Subcutaneous abdominal adipose tissue (tissue), 5 donors: ENCODE results near the gene SH3GL2.

Experiments
- H3K27ac ChIP-seq: one replicate; pipeline ENCODE4 v1.7.0; 2013; ENCODE audit warnings: low read depth, mild to moderate bottlenecking, inconsistent platforms, low read length, moderate library complexity
- H3K27me3 ChIP-seq, 5 donors: one replicate each; pipeline ENCODE4 v1.7.0; 2013; ENCODE audit warnings: low read length in 5 of 5, inconsistent platforms in 1 of 5; ENCODE audit not compliant: control insufficient read depth in 5 of 5, insufficient read depth in 4 of 5
- H3K36me3 ChIP-seq, 5 donors: one replicate each; pipeline ENCODE4 v1.7.0; 2013; ENCODE audit warnings: low read length in 5 of 5; ENCODE audit not compliant: control insufficient read depth in 5 of 5, insufficient read depth in 5 of 5
- H3K4me1 ChIP-seq, 5 donors: one replicate each; pipeline ENCODE4 v1.7.0; 2013; ENCODE audit warnings: low read length in 5 of 5, mild to moderate bottlenecking in 3 of 5, moderate library complexity in 1 of 5; ENCODE audit not compliant: control insufficient read depth in 5 of 5, insufficient read depth in 5 of 5
- H3K4me3 ChIP-seq, 5 donors: one replicate each; pipeline ENCODE4 v1.7.0; 2013; ENCODE audit warnings: low read length in 5 of 5, low read depth in 1 of 5
- H3K9ac ChIP-seq, 5 donors: one replicate each; pipeline ENCODE4 v1.7.0; 2013; ENCODE audit warnings: low read length in 5 of 5, mild to moderate bottlenecking in 4 of 5, moderate library complexity in 3 of 5
- H3K9me3 ChIP-seq, 5 donors: one replicate each; pipeline ENCODE4 v1.7.0; 2013; ENCODE audit warnings: low read length in 5 of 5; ENCODE audit not compliant: control insufficient read depth in 5 of 5
- donor health status: healthy.
- donor health status: healthy.
- donor health status: healthy.
- donor health status: healthy.
- donor health status: healthy.

The SH3GL2 gene

DNA sequence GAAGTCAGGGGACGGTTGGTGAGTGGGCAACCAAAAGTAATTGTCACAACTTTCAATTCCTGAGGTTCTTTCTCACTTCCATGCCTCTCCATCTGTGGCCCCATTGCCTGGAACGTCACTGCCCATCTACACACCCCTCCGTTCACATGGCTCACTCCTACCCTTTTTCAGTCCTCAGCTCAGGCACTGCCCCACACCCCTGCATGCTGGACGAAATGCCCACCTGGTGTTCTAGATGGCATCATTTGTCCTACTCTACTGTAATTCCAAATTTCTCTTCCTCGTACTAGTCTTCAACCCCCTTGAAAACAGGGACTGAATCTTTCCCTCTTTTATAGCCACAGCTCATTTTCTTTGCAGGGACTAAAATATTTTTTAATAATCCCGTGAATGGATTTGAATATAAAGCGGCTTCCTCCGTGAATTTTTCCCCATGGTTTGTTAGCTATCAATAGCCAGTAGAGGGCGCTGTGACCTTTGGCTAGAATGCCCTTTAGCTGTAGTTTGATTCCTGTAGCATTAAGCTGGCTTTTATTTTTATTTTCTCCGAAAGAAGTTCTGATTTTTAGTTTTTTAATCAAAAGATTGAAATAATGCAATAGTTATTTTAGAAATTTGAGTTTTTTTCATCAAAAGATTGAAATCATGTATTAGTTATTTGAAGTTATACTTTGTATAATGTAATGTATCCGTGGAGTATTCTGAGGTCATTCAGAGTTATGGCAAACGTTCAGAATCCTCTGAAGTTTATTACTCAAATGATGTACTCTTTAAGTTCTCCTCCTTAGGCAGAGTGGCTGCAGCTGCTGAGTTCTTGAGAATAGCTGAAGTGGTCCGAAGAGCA, 232.1 kb downstream of the SH3GL2 start:
- H3K9ac ChIP-seq = no peak overlapping the region
- H3K36me3 ChIP-seq = no peaks in the 10 kb centered on the region
- no peak overlapping the region for H3K4me3 ChIP-seq
- no peak overlapping the region for H3K27ac ChIP-seq
- H3K27me3 ChIP-seq = peaks cover 0 to 7% (median 0%) of the 10 kb centered on the region in 5 donors
- no peaks in the 10 kb centered on the region for H3K4me1 ChIP-seq
- no peaks in the 10 kb centered on the region for H3K9me3 ChIP-seq

DNA sequence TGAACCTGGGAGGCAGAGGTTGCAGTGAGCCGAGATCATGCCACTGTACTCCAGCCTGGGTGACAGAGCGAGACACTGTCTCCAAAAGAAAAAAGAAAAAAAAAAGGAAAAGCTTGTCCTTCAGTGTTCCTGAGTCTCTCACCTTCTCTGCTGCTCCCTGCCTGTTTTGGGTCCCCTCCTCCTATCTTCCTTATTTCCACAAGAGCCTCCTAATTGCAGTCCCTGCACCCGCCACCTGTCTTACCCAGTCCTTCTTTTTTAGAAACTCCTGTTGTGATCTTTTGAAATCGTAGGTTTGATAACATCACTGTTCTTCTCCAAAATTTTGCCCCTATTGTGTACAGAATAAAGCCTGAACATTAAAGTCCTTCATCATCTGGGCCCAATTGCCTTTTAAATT, 234.9 kb downstream of the SH3GL2 start:
- H3K36me3 ChIP-seq = no peaks in the 10 kb centered on the region
- no peak overlapping the region for H3K27ac ChIP-seq
- no peak overlapping the region for H3K9ac ChIP-seq
- no peak overlapping the region for H3K4me3 ChIP-seq
- no peaks in the 10 kb centered on the region for H3K4me1 ChIP-seq
- H3K27me3 ChIP-seq = peaks cover 0 to 7% (median 0%) of the 10 kb centered on the region in 5 donors
- peaks cover 0 to 2% (median 0%) of the 10 kb centered on the region in 5 donors for H3K9me3 ChIP-seq

- no peak overlapping the region for H3K4me3 ChIP-seq
- no peak overlapping the region for H3K27ac ChIP-seq
- no peaks in the 10 kb centered on the region for H3K4me1 ChIP-seq
- no peaks in the 10 kb centered on the region for H3K27me3 ChIP-seq
- H3K36me3 ChIP-seq = no peaks in the 10 kb centered on the region
- peaks cover 0 to 7% (median 0%) of the 10 kb centered on the region in 5 donors for H3K9me3 ChIP-seq
- H3K9ac ChIP-seq = no peak overlapping the region
Measured at GRCh38 chr9:17816431-17817027, 237.7 kb downstream of the SH3GL2 start.

- no peak overlapping the region for H3K9ac ChIP-seq
- H3K4me3 ChIP-seq = no peak overlapping the region
- H3K27ac ChIP-seq = no peak overlapping the region
- H3K4me1 ChIP-seq = no peaks in the 10 kb centered on the region
- H3K36me3 ChIP-seq = no peaks in the 10 kb centered on the region
- H3K27me3 ChIP-seq = no peaks in the 10 kb centered on the region
- peaks cover 0 to 4% (median 0%) of the 10 kb centered on the region in 5 donors for H3K9me3 ChIP-seq
Measured at GRCh38 chr9:17824191-17824590, 245.3 kb downstream of the SH3GL2 start.

DNA sequence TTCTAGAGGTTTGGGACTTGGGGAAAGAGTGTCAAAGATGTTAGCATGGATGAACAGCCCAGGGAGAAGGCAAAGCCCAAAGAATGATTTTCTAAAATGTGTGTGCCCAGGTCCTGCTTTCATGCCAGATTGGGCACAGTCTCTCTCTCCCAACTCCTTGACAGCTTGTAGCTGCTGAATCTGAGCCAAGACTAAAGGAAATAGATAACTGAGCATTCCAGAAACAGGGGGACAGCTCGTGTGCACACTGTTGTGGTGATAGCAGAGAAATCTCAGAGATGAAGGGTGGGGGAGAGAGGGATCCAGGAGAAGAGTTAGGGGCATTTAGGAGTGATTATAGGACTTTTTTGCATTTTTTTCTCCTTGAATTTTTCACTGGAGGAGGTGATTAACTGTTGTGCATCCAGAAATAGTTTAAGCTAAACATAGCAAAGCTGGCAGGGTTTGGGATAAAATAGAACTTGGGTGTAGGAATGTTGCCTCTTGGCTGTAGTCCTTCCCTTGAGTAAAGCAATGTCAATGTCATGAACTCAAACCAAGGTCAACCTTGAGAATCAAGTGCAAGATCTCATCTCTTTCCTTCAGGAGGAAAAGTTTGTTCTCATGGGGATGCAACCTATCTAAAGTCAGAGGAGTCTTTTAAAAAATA, 245.9 kb downstream of the SH3GL2 start:
- no peaks in the 10 kb centered on the region for H3K27me3 ChIP-seq
- no peak overlapping the region for H3K9ac ChIP-seq
- no peak overlapping the region for H3K4me3 ChIP-seq
- H3K4me1 ChIP-seq = no peaks in the 10 kb centered on the region
- H3K36me3 ChIP-seq = no peaks in the 10 kb centered on the region
- H3K27ac ChIP-seq = no peak overlapping the region
- H3K9me3 ChIP-seq = peaks cover 0 to 4% (median 0%) of the 10 kb centered on the region in 5 donors

DNA sequence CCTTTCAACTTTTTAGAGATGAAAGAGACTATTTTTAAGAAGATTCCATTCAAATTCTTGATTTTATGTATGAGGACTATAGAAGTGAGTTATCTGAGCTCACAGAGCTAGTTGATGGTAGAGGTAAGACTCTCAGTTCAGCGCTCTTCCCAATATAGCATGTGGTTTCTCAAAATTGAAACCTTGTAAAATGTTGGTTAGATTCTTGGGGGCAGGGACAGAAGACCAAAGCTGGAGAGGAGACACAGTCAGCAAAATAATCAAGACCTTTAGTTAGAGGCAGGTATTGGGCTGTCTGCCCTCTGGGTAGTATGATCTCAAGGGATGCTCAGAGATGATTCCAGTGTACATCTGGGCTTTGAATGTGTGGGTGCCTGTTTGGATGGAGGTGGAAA, 246.4 kb downstream of the SH3GL2 start:
- H3K4me3 ChIP-seq = no peak overlapping the region
- H3K27me3 ChIP-seq = no peaks in the 10 kb centered on the region
- H3K27ac ChIP-seq = no peak overlapping the region
- no peaks in the 10 kb centered on the region for H3K36me3 ChIP-seq
- no peaks in the 10 kb centered on the region for H3K4me1 ChIP-seq
- H3K9ac ChIP-seq = no peak overlapping the region
- peaks cover 0 to 1% (median 0%) of the 10 kb centered on the region in 5 donors for H3K9me3 ChIP-seq

GRCh38 chr9:17829064-17829463, 250.2 kb downstream of the SH3GL2 start:
- Histone ChIP-seq H3K9ac (no peak overlapping the region), H3K36me3 (no peaks in the 10 kb centered on the region), H3K4me1 (no peaks in the 10 kb centered on the region), H3K27me3 (no peaks in the 10 kb centered on the region), H3K27ac (no peak overlapping the region), H3K9me3 (no peaks in the 10 kb centered on the region), H3K4me3 (no peak overlapping the region)

DNA sequence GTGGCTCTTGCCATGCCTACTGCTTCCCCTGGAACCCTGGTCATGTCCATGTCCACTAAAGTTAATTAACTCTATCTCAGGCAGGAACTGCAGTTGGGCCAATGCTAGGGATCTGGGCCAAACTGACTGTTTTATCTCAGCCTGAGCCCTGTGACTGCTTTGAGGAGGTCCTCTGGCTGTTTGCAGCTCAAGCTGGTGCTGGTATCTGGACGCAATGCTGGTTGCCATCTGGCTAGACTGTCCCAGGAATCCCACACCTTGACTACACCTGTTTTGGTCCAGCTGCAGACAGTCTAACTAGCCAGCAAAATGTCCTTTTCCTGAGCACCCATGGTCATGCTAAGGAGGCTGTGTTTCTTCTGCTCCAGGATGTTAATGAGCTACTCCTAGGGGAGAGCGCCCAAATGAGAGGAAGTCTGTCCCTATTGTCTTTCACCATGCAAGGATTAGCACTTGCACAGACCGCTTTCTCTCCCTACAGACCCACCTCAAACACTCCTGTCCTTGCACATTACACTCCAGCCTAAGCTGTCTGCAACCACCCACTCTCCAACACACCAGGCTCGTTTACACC, 251.0 kb downstream of the SH3GL2 start:
- H3K36me3 ChIP-seq = no peaks in the 10 kb centered on the region
- H3K9ac ChIP-seq = no peak overlapping the region
- H3K9me3 ChIP-seq = no peaks in the 10 kb centered on the region
- no peaks in the 10 kb centered on the region for H3K4me1 ChIP-seq
- H3K27ac ChIP-seq = no peak overlapping the region
- no peaks in the 10 kb centered on the region for H3K27me3 ChIP-seq
- H3K4me3 ChIP-seq = no peak overlapping the region

DNA sequence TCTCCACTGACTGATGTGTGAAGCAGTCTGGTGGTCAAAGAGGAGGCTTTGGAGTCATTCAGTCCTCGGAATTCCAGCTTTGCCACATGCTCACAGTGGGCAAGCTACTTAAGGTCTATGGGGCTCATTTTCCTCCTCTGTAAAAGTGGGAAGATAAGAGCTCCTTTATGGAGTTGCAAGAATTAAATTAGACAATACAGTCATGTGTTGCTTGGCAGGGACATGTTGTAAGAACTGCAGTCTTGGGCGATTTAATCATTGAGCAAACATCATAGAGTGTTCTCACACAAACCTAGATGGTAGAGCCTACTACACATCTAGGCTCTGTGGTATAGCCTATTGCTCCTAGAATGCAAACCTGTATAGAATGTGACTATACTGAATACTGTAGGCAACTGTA, 253.9 kb downstream of the SH3GL2 start:
- Histone ChIP-seq H3K9ac (no peak overlapping the region), H3K4me3 (no peak overlapping the region), H3K36me3 (no peaks in the 10 kb centered on the region), H3K27me3 (no peaks in the 10 kb centered on the region), H3K27ac (no peak overlapping the region), H3K4me1 (no peaks in the 10 kb centered on the region), H3K9me3 (peaks cover 0 to 6% (median 0%) of the 10 kb centered on the region in 5 donors)

GRCh38 chr9:17833846-17834245, 255.0 kb downstream of the SH3GL2 start:
- Histone ChIP-seq H3K4me3 (no peak overlapping the region), H3K27ac (no peak overlapping the region), H3K36me3 (no peaks in the 10 kb centered on the region), H3K9ac (no peak overlapping the region), H3K27me3 (no peaks in the 10 kb centered on the region), H3K4me1 (no peaks in the 10 kb centered on the region), H3K9me3 (peaks cover 0 to 6% (median 0%) of the 10 kb centered on the region in 5 donors)
